Retinal pigment epithelial cell (primary cell): Measurements from ENCODE around the gene TBCCD1.

Source experiments
- DNase-seq: peaks from one replicate; pipeline ENCODE4 v3.0.0-alpha.2; 2010; ENCODE audit warnings: low read depth
- H3K4me3 ChIP-seq: 2 replicates; pipeline ENCODE4 v1.5.1; 2011; ENCODE audit warnings: mild to moderate bottlenecking, low read length, control low read depth, moderate library complexity
- TF ChIP-seq, protein P1 (sequence below): conservative IDR thresholded peaks from 2 replicates; pipeline ENCODE4 v1.5.1; 2011; ENCODE audit warnings: low read depth, low read length, control low read depth, inconsistent platforms

TBCCD1 gene

GRCh38 chr3:186511702-186512101 lies 55.4 kb downstream of the TBCCD1 start:
- H3K4me3 ChIP-seq = no peak overlapping the region
- TF ChIP-seq, protein P1, sequence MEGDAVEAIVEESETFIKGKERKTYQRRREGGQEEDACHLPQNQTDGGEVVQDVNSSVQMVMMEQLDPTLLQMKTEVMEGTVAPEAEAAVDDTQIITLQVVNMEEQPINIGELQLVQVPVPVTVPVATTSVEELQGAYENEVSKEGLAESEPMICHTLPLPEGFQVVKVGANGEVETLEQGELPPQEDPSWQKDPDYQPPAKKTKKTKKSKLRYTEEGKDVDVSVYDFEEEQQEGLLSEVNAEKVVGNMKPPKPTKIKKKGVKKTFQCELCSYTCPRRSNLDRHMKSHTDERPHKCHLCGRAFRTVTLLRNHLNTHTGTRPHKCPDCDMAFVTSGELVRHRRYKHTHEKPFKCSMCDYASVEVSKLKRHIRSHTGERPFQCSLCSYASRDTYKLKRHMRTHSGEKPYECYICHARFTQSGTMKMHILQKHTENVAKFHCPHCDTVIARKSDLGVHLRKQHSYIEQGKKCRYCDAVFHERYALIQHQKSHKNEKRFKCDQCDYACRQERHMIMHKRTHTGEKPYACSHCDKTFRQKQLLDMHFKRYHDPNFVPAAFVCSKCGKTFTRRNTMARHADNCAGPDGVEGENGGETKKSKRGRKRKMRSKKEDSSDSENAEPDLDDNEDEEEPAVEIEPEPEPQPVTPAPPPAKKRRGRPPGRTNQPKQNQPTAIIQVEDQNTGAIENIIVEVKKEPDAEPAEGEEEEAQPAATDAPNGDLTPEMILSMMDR = no peak
- DNase-seq = no peak

GRCh38 chr3:186511245-186511644 lies 55.9 kb downstream of the TBCCD1 start:
- no peak for DNase-seq
- TF ChIP-seq, protein P1 = no peak
- H3K4me3 ChIP-seq = no peak overlapping the region

DNA sequence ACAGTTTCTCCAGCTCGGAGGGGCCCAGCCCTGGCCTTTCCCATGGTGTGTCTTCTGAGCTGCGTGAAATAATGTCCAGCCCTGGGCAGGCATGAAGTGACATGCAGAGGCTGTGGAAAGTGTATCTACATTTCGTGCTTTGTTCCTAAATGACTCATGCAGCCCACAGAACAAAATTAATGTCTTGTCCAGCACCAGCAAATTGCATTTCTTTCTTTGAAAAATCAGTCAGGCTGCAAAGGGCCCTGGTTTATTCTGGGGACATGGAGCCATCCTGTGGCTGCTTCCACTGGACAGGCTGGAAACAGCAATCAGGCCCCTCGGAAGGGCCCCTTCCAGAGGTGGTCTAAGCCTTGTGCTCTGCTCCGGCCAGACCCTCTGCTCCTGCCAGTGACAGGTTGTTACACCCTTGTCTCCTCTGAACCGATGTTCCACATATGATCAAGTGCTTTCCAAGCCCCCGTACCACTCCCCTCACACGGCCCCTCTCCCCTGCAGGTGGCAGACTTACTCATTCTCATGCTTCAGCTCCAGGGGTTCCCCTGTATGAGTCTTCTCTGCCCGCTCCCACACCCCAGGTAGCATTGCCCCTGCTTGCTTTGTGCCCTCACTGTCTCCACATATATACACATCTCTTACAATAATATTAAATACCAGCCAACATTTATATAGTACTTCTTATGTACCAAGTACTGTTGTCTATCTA lies 56.6 kb downstream of the TBCCD1 start:
- no peak overlapping the region for H3K4me3 ChIP-seq
- TF ChIP-seq, protein P1 = no peak
- DNase-seq = no peak

- no peak for DNase-seq
- TF ChIP-seq, protein P1 = no peak
- no peak overlapping the region for H3K4me3 ChIP-seq
These were observed 57.7 kb downstream of the TBCCD1 start for GRCh38 chr3:186509423-186509822.

GRCh38 chr3:186506857-186507256 lies 60.3 kb downstream of the TBCCD1 start:
- H3K4me3 ChIP-seq = no peak overlapping the region

DNA sequence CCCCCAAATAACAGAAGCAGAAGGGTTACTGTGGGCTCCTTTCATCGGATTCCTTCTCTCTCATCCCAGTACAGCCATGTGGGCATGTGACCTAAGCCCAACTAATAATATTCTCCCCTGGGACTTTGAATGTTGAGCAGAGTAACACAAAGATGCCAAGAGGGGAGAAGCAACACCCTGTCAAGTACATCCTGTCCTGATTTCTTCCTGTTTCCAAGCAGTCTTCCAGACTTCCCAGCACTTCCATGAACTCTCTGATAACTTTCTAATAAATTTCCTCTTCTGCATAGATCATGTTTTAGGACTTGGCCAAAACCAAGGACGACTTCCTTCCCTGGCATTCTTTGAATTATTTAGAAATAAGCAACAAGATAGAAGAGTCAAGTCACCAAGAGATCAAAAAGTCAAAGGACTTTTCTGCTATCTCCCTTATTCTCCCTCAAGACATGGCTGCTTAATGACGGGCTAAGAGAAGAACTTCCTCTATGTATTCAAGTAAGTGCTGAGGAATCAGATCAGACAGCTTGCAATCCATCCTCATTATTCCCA lies 60.9 kb downstream of the TBCCD1 start:
- no peak for DNase-seq
- no peak overlapping the region for H3K4me3 ChIP-seq
- TF ChIP-seq, protein P1 = no peak

More at GRCh38 chr3:186506857-186507256, 60.3 kb downstream of the TBCCD1 start:
- no peak for DNase-seq
- TF ChIP-seq, protein P1 = no peak
